COLO668 (cell line): Measurements from ENCODE around the gene NKX6-2.

Source experiments
- DNase-seq: peaks from one replicate; lab custom pipeline; 2025; ENCODE audit not compliant: unreplicated experiment; lab: John Stamatoyannopoulos, UW

NKX6-2 gene

GRCh38 chr10:132740588-132740987 lies 45.4 kb downstream of the NKX6-2 start:
- DNase-seq, result no peak

- DNase-seq, result no peak
These were observed 46.7 kb downstream of the NKX6-2 start for GRCh38 chr10:132739225-132739613.

GRCh38 chr10:132738454-132739224 lies 47.3 kb downstream of the NKX6-2 start:
- no peak for DNase-seq

GRCh38 chr10:132737390-132738048 lies 48.4 kb downstream of the NKX6-2 start:
- no peak for DNase-seq

GRCh38 chr10:132735923-132736391 lies 50.0 kb downstream of the NKX6-2 start:
- no peak for DNase-seq

- no peak for DNase-seq
These were observed 50.6 kb downstream of the NKX6-2 start for GRCh38 chr10:132735341-132735775.

- DNase-seq, result no peak
These were observed 52.0 kb downstream of the NKX6-2 start for GRCh38 chr10:132733926-132734325.
